HCT116 (cell line): ENCODE measurements around the gene VSX2. TPM values are rescaled to one million over a fixed set of nuclear protein-coding genes. Genes with fewer than 3 reads are reported as not detected.

Experiments used
- ATAC-seq: fragments of 200-7000 bp; cut with Tn5 transposase; 2 replicates; pipeline ENCODE4 v1.9.1; 2020; ENCODE audit warnings: mild to moderate bottlenecking, moderate library complexity
- BruUV-seq: library from RNA; stranded (reverse); fragments of 400-500 nt; replicated peaks from 2 replicates; lab custom pipeline; 2021; lab: Mats Ljungman, UMichigan
- CTCF ChIA-PET: fragments of 300-600 bp; sonication (Branson Sonifier 250); formaldehyde crosslinking; loops from one replicate; lab custom pipeline; 2021; ENCODE audit warnings: antibody characterized with exemption; lab: Charles Lee
- POLR2A ChIA-PET: fragments of 300-600, 350-600 bp; sonication (Branson Sonifier 250); formaldehyde crosslinking; loops from one replicate; lab custom pipeline; 2021; ENCODE audit warnings: antibody characterized with exemption; lab: Charles Lee
- RAD21 ChIA-PET, 2 experiments: fragments of 300-600 bp; sonication (Branson Sonifier 250); formaldehyde crosslinking; loops; one replicate each; lab custom pipeline; 2023; ENCODE audit warnings: low total read pairs in 2 of 2; ENCODE audit not compliant: uncharacterized antibody in 2 of 2, unreplicated experiment in 2 of 2, low non-redundant PET in 1 of 2; lab: Charles Lee
- DNase-seq: peaks from one replicate; pipeline ENCODE4 v3.0.0-alpha.2; 2010; ENCODE audit warnings: low read depth, low spot score
- H2AFZ ChIP-seq: fragments of 200-600 bp; shearing (Covaris generic), sonication (generic); 2 replicates; pipeline ENCODE4 v1.6.1; 2017; ENCODE audit warnings: low read depth, mixed run types, mixed read lengths, antibody characterized with exemption, low read length; ENCODE audit not compliant: poor library complexity, severe bottlenecking
- H3K27ac ChIP-seq: 2 replicates; pipeline ENCODE4 v1.5.1; 2012; ENCODE audit warnings: low read depth, low read length
- H3K27me3 ChIP-seq: fragments of 200-600 bp; sonication (generic); 2 replicates; pipeline ENCODE4 v1.6.1; 2016; ENCODE audit warnings: mixed run types, low read length, mixed read lengths; ENCODE audit not compliant: insufficient read depth
- H3K36me3 ChIP-seq, 2 experiments: fragments of 200-500 bp in 1 of 2; fragments of 200-600 bp in 1 of 2; sonication (Bioruptor generic) in 1 of 2; sonication (generic) in 1 of 2; 2 replicates each; pipeline versions ENCODE4 v1.5.1 to v1.6.1; 2014 to 2016; ENCODE audit warnings: low read length in 2 of 2, inconsistent platforms in 1 of 2, mixed read lengths in 1 of 2, mixed run types in 1 of 2; ENCODE audit not compliant: insufficient read depth in 2 of 2, control insufficient read depth in 1 of 2
- H3K4me1 ChIP-seq, 2 experiments: fragments of 200-600 bp in 1 of 2; sonication (generic) in 1 of 2; 2 replicates each; pipeline versions ENCODE4 v1.5.1 to v1.6.1; 2012 to 2017; ENCODE audit warnings: low read length in 2 of 2, inconsistent platforms in 1 of 2, mild to moderate bottlenecking in 1 of 2, mixed read lengths in 1 of 2, mixed run types in 1 of 2, moderate library complexity in 1 of 2; ENCODE audit not compliant: insufficient read depth in 2 of 2, control insufficient read depth in 1 of 2
- H3K4me2 ChIP-seq: fragments of 200-600 bp; sonication (generic); 2 replicates; pipeline ENCODE4 v1.6.1; 2017; ENCODE audit warnings: mixed run types, low read length, mixed read lengths
- H3K4me3 ChIP-seq, 2 experiments: fragments of 200-600 bp in 1 of 2; sonication (generic) in 1 of 2; replicated peaks in 1 of 2; 2 replicates each; pipeline ENCODE4 v1.5.1; 2011 to 2016; ENCODE audit warnings: low read length in 2 of 2, control low read depth in 1 of 2, low read depth in 1 of 2, mild to moderate bottlenecking in 1 of 2, mixed read lengths in 1 of 2, mixed run types in 1 of 2
- H3K79me2 ChIP-seq: fragments of 200-600 bp; sonication (generic); 2 replicates; pipeline ENCODE4 v1.6.1; 2017; ENCODE audit warnings: mild to moderate bottlenecking, mixed run types, low read length, moderate library complexity, mixed read lengths; ENCODE audit not compliant: insufficient read depth
- H3K9ac ChIP-seq: fragments of 200-600 bp; sonication (generic); 2 replicates; pipeline ENCODE4 v1.6.1; 2016; ENCODE audit warnings: low read length, mixed read lengths
- H3K9me2 ChIP-seq: fragments of 200-600 bp; sonication (generic), shearing (Covaris generic); 2 replicates; pipeline ENCODE4 v1.6.1; 2017; ENCODE audit warnings: mixed run types, mild to moderate bottlenecking, moderate library complexity; ENCODE audit not compliant: insufficient read depth
- H3K9me3 ChIP-seq, 2 experiments: fragments of 200-500 bp in 1 of 2; fragments of 200-600 bp in 1 of 2; sonication (Bioruptor generic) in 1 of 2; sonication (generic) in 1 of 2; 2 replicates each; pipeline ENCODE4 v1.6.1; 2014 to 2017; ENCODE audit warnings: low read length in 2 of 2, mixed read lengths in 2 of 2, inconsistent platforms in 1 of 2, low read depth in 1 of 2, mild to moderate bottlenecking in 1 of 2, mixed run types in 1 of 2, moderate library complexity in 1 of 2; ENCODE audit not compliant: control insufficient read depth in 1 of 2, insufficient read depth in 1 of 2
- H4K20me1 ChIP-seq: fragments of 200-600 bp; sonication (generic), shearing (Covaris generic); 2 replicates; pipeline ENCODE4 v1.6.1; 2017; ENCODE audit warnings: mixed run types, mild to moderate bottlenecking, moderate library complexity; ENCODE audit not compliant: insufficient read depth
- CBX3 ChIP-seq: IDR thresholded peaks from 2 replicates; pipeline ENCODE4 v1.6.1; 2012; ENCODE audit warnings: low read depth
- CTCF ChIP-seq, 3 experiments: fragments of 200-600 bp in 1 of 3; sonication (generic) in 1 of 3; IDR thresholded peaks in 2 of 3; conservative IDR thresholded peaks in 1 of 3; 2 replicates each; pipeline ENCODE4 v1.5.1; 2012 to 2017; ENCODE audit warnings: low read depth in 2 of 3, low read length in 2 of 3, antibody characterized with exemption in 1 of 3, borderline replicate concordance in 1 of 3, control low read depth in 1 of 3, mild to moderate bottlenecking in 1 of 3, mixed read lengths in 1 of 3, mixed run types in 1 of 3, moderate library complexity in 1 of 3; ENCODE audit not compliant: insufficient read depth in 1 of 3
- ELF1 ChIP-seq: IDR thresholded peaks from 2 replicates; pipeline ENCODE4 v1.6.1; 2012; ENCODE audit warnings: low read depth, borderline replicate concordance
- FOSL1 ChIP-seq: IDR thresholded peaks from 2 replicates; pipeline ENCODE4 v1.6.1; 2012; ENCODE audit warnings: low read depth
- JUND ChIP-seq: IDR thresholded peaks from 2 replicates; pipeline ENCODE4 v1.6.1; 2012
- TCF7L2 ChIP-seq: IDR thresholded peaks from 2 replicates; pipeline ENCODE4 v1.7.0; 2011; ENCODE audit warnings: borderline replicate concordance, inconsistent platforms; ENCODE audit not compliant: insufficient read depth, insufficient read length; ENCODE audit errors: extremely low read depth
- YY1 ChIP-seq: IDR thresholded peaks from 2 replicates; pipeline ENCODE4 v1.6.1; 2011; ENCODE audit warnings: low read length, low read depth, moderate library complexity, mild to moderate bottlenecking; ENCODE audit not compliant: insufficient replicate concordance; ENCODE audit errors: extremely low read depth
- ZFX ChIP-seq: fragments of 450-650 bp; IDR thresholded peaks from 2 replicates; pipeline ENCODE4 v1.6.1; 2017
- intact Hi-C: fragments of 100-400 bp; cut with micrococcal nuclease; formaldehyde crosslinking; loops from 2 replicates; pipeline ENCODE4 v1.10.0; 2022
- total RNA-seq: library from RNA; stranded (reverse); gene quantifications from one replicate; pipeline ENCODE4 v1.2.1, GENCODE V29; 2021; ENCODE audit not compliant: unreplicated experiment

VSX2 gene
- total RNA-seq, 1 experiment from 2014 or later: not detected

DNA sequence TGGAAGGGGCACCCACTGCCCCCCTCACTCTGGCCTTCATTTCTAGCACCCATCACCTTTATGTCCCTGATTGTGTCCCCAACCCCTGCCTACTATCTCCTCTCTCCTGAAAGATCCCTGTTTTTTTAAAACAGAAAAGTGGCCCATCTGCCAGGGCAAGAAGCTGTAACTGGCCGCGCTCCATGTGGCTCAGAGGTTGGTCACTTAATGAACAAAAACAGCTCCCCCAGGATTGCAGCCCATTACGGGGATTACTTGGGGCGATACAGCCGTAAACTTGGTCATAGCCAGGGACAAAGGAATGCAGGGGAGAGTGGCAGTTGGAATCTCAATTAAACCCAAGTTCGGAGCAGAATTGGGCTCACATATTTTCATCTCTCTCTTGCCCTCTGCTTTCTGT lies 34.8 kb upstream of the VSX2 start:
- intact Hi-C loops: loop anchor here (10.0 kb wide), 1 partner anchor 270 kb away; no protein-coding TSS in a partner anchor
- no peaks in the 10 kb centered on the region for H3K4me1 ChIP-seq
- H3K79me2 ChIP-seq: no peaks in the 10 kb centered on the region
- H3K36me3 ChIP-seq: no peaks in the 10 kb centered on the region; a peak in 1 of 4 replicates
- no peaks in the 10 kb centered on the region for H4K20me1 ChIP-seq
- no peak overlapping the region for H2AFZ ChIP-seq
- ChIA-PET CTCF (no interaction called here), POLR2A (no interaction called here), RAD21 (no interaction called here)
- H3K27me3 ChIP-seq: no peaks in the 10 kb centered on the region
- no peak overlapping the region for H3K9ac ChIP-seq
- DNase-seq (no peak), ATAC-seq (no peak)
- no peak overlapping the region for H3K4me3 ChIP-seq
- TF ChIP-seq FOSL1 (no peak), CBX3 (no peak), YY1 (no peak), ZFX (no peak), JUND (no peak), CTCF (IDR thresholded peaks at IDR 0.05 in 2 of 3, conservative IDR thresholded peaks at IDR 0.05 in 1 of 3; ENCODE audit: borderline replicate concordance in 1 of 3, insufficient read depth in 1 of 3, low read depth in 2 of 3, low read length in 2 of 3) (no peak), TCF7L2 (no peak), ELF1 (no peak)
- no TSS peak for BruUV-seq
- no peaks in the 10 kb centered on the region for H3K9me2 ChIP-seq
- H3K4me2 ChIP-seq: no peak overlapping the region
- no peak overlapping the region for H3K27ac ChIP-seq
- no peaks in the 10 kb centered on the region for H3K9me3 ChIP-seq

GRCh38 chr14:74205882-74206281 lies 33.4 kb upstream of the VSX2 start:
- TF ChIP-seq TCF7L2 (no peak), JUND (no peak), YY1 (no peak)
- H4K20me1 ChIP-seq: no peaks in the 10 kb centered on the region
- H3K4me3 ChIP-seq: no peak overlapping the region
- no peaks in the 10 kb centered on the region for H3K4me1 ChIP-seq
- intact Hi-C loops: loop anchor here (10.0 kb wide), 1 partner anchor 269 kb away; no protein-coding TSS in a partner anchor
- H3K9me3 ChIP-seq: no peaks in the 10 kb centered on the region
- ChIA-PET CTCF (no interaction called here), RAD21 (no interaction called here), POLR2A (no interaction called here)
- no peak for DNase-seq
- H2AFZ ChIP-seq: no peak overlapping the region
- no peaks in the 10 kb centered on the region for H3K27me3 ChIP-seq
- H3K9ac ChIP-seq: no peak overlapping the region
- BruUV-seq: no TSS peak
- H3K27ac ChIP-seq: no peak overlapping the region
- no peak overlapping the region for H3K4me2 ChIP-seq
- H3K79me2 ChIP-seq: no peaks in the 10 kb centered on the region
- no peak for ATAC-seq
- no peaks in the 10 kb centered on the region; a peak in 1 of 4 replicates for H3K36me3 ChIP-seq
- no peaks in the 10 kb centered on the region for H3K9me2 ChIP-seq
